DMS53 treated with DMSO at 0.1 percent for 48 hours (cell line): ENCODE measurements around the gene RAD51B.
"Not testable (repeated sequence)": the region's sequence is repeated elsewhere in the genome, so short reads cannot be mapped to it uniquely, and the experiment has no call there.

Experiments
- DNase-seq: peaks from one replicate; lab custom pipeline; 2025; ENCODE audit not compliant: unreplicated experiment; lab: John Stamatoyannopoulos, UW

The RAD51B gene

GRCh38 chr14:67943947-67944346 is 124.4 kb downstream of the RAD51B start:
- peak; percentile 34 for DNase-seq

GRCh38 chr14:67944605-67945004 is 125.0 kb downstream of the RAD51B start:
- DNase-seq, result no peak

GRCh38 chr14:67949771-67950170 is 130.2 kb downstream of the RAD51B start:
- DNase-seq, result no peak

GRCh38 chr14:67950386-67950785 is 130.8 kb downstream of the RAD51B start:
- no peak for DNase-seq

GRCh38 chr14:67951529-67952135 is 132.1 kb downstream of the RAD51B start:
- no peak for DNase-seq

GRCh38 chr14:67952381-67952780 is 132.8 kb downstream of the RAD51B start:
- no peak for DNase-seq

GRCh38 chr14:67952786-67953185 is 133.2 kb downstream of the RAD51B start:
- DNase-seq, result no peak

GRCh38 chr14:67955261-67955660 is 135.7 kb downstream of the RAD51B start:
- DNase-seq, result no peak

- no peak for DNase-seq
These were observed 138.4 kb downstream of the RAD51B start for GRCh38 chr14:67957946-67958345.

GRCh38 chr14:67961676-67962075 is 142.1 kb downstream of the RAD51B start:
- DNase-seq, result no peak

- no peak for DNase-seq
These were observed 142.7 kb downstream of the RAD51B start for GRCh38 chr14:67962215-67962644.

GRCh38 chr14:67963545-67963944 is 144.0 kb downstream of the RAD51B start:
- DNase-seq, result no peak

- no peak for DNase-seq
These were observed 144.6 kb downstream of the RAD51B start for GRCh38 chr14:67963960-67964812.

GRCh38 chr14:67965696-67966095 is 146.1 kb downstream of the RAD51B start:
- no peak for DNase-seq

GRCh38 chr14:67967206-67967605 is 147.6 kb downstream of the RAD51B start:
- DNase-seq, result no peak

- DNase-seq, result not testable (repeated sequence)
These were observed 148.4 kb downstream of the RAD51B start for GRCh38 chr14:67967970-67968369.

- no peak for DNase-seq
These were observed 151.3 kb downstream of the RAD51B start for GRCh38 chr14:67970923-67971322.

GRCh38 chr14:67971627-67972625 is 152.3 kb downstream of the RAD51B start:
- DNase-seq, result no peak

GRCh38 chr14:67973436-67973835 is 153.9 kb downstream of the RAD51B start:
- no peak for DNase-seq

GRCh38 chr14:67975470-67975869 is 155.9 kb downstream of the RAD51B start:
- DNase-seq, result no peak

- no peak for DNase-seq
These were observed 158.0 kb downstream of the RAD51B start for GRCh38 chr14:67977434-67978034.
